ENCODE measurements around the gene TNFRSF9.

- TF ChIP-seq CTCF (IDR thresholded peaks at IDR 0.05) (no peak), POLR2A (IDR thresholded peaks at IDR 0.05) (no peak)
Observed at GRCh38 chr1:7886405-7886745, 54.3 kb downstream of the TNFRSF9 start.
